ENCODE measurements around the gene F2RL3.

Gene F2RL3

GRCh38 chr19:16914421-16914820 lies 25.6 kb downstream of the F2RL3 start:
- TF ChIP-seq CTCF (IDR thresholded peaks at IDR 0.05; ENCODE audit: low read depth, low read length) = no peak
- H3K27ac ChIP-seq = no peak overlapping the region
- no peaks in the 10 kb centered on the region for H3K36me3 ChIP-seq
- no peak overlapping the region for H3K4me3 ChIP-seq (ENCODE audit: low read depth, low read length)
- peaks cover 25% of the 10 kb centered on the region for H3K9me3 ChIP-seq (ENCODE audit: severe bottlenecking)
- no peaks in the 10 kb centered on the region for H3K27me3 ChIP-seq (ENCODE audit: insufficient read depth, low read depth, severe bottlenecking)
- DNase-seq = no peak

- H3K4me3 ChIP-seq (ENCODE audit: low read depth, low read length) = no peak overlapping the region
- DNase-seq = no peak
- TF ChIP-seq CTCF (IDR thresholded peaks at IDR 0.05; ENCODE audit: low read depth, low read length) = no peak
- peaks cover 27% of the 10 kb centered on the region for H3K9me3 ChIP-seq (ENCODE audit: severe bottlenecking)
- no peaks in the 10 kb centered on the region for H3K36me3 ChIP-seq
- no peak overlapping the region for H3K27ac ChIP-seq
- H3K27me3 ChIP-seq (ENCODE audit: insufficient read depth, low read depth, severe bottlenecking) = no peaks in the 10 kb centered on the region
Measured at GRCh38 chr19:16915135-16915534, 26.3 kb downstream of the F2RL3 start.

GRCh38 chr19:16915734-16916133 lies 26.9 kb downstream of the F2RL3 start:
- TF ChIP-seq CTCF (IDR thresholded peaks at IDR 0.05; ENCODE audit: low read depth, low read length) = no peak
- no peak for DNase-seq
- no peaks in the 10 kb centered on the region for H3K36me3 ChIP-seq
- H3K9me3 ChIP-seq (ENCODE audit: severe bottlenecking) = peaks cover 26% of the 10 kb centered on the region
- no peaks in the 10 kb centered on the region for H3K27me3 ChIP-seq (ENCODE audit: insufficient read depth, low read depth, severe bottlenecking)
- H3K27ac ChIP-seq = no peak overlapping the region
- no peak overlapping the region for H3K4me3 ChIP-seq (ENCODE audit: low read depth, low read length)

- Histone ChIP-seq H3K36me3 (no peaks in the 10 kb centered on the region), H3K9me3 (ENCODE audit: severe bottlenecking) (peaks cover 18% of the 10 kb centered on the region), H3K4me3 (ENCODE audit: low read depth, low read length) (no peak overlapping the region), H3K27ac (no peak overlapping the region), H3K27me3 (ENCODE audit: insufficient read depth, low read depth, severe bottlenecking) (no peaks in the 10 kb centered on the region)
- TF ChIP-seq CTCF (IDR thresholded peaks at IDR 0.05; ENCODE audit: low read depth, low read length) = no peak
- no peak for DNase-seq
Measured at GRCh38 chr19:16917401-16917800, 28.6 kb downstream of the F2RL3 start.

GRCh38 chr19:16919496-16919895 lies 30.7 kb downstream of the F2RL3 start:
- Histone ChIP-seq H3K4me3 (ENCODE audit: low read depth, low read length) (no peak overlapping the region), H3K27ac (no peak overlapping the region), H3K9me3 (ENCODE audit: severe bottlenecking) (peaks cover 5% of the 10 kb centered on the region), H3K36me3 (no peaks in the 10 kb centered on the region), H3K27me3 (ENCODE audit: insufficient read depth, low read depth, severe bottlenecking) (no peaks in the 10 kb centered on the region)
- DNase-seq = no peak
- no peak for TF ChIP-seq CTCF (IDR thresholded peaks at IDR 0.05; ENCODE audit: low read depth, low read length)

- Histone ChIP-seq H3K9me3 (ENCODE audit: severe bottlenecking) (peaks cover 5% of the 10 kb centered on the region), H3K36me3 (no peaks in the 10 kb centered on the region), H3K27ac (no peak overlapping the region), H3K4me3 (ENCODE audit: low read depth, low read length) (no peak overlapping the region), H3K27me3 (ENCODE audit: insufficient read depth, low read depth, severe bottlenecking) (no peaks in the 10 kb centered on the region)
- TF ChIP-seq CTCF (IDR thresholded peaks at IDR 0.05; ENCODE audit: low read depth, low read length) = no peak
- no peak for DNase-seq
Measured at GRCh38 chr19:16920816-16921529, 32.2 kb downstream of the F2RL3 start.
